HCT116 (cell line): ENCODE data around the gene TMC2.
A peak's percentile ranks its signal among the peaks of the same experiment; 100 is the strongest.

Source experiments
- CBX3 ChIP-seq: IDR thresholded peaks from 2 replicates; pipeline ENCODE4 v1.6.1; 2012; ENCODE audit warnings: low read depth
- CEBPB ChIP-seq: IDR thresholded peaks from 2 replicates; pipeline ENCODE4 v1.6.1; 2012; ENCODE audit warnings: low read depth
- CTCF ChIP-seq, 3 experiments: fragments of 200-600 bp in 1 of 3; sonication (generic) in 1 of 3; IDR thresholded peaks in 2 of 3; conservative IDR thresholded peaks in 1 of 3; 2 replicates each; pipeline ENCODE4 v1.5.1; 2012 to 2017; ENCODE audit warnings: low read depth in 2 of 3, low read length in 2 of 3, antibody characterized with exemption in 1 of 3, borderline replicate concordance in 1 of 3, control low read depth in 1 of 3, mild to moderate bottlenecking in 1 of 3, mixed read lengths in 1 of 3, mixed run types in 1 of 3, moderate library complexity in 1 of 3; ENCODE audit not compliant: insufficient read depth in 1 of 3
- EZH2 ChIP-seq: fragments of 200-600 bp; sonication (generic); IDR thresholded peaks from 2 replicates; pipeline ENCODE4 v1.6.1; 2017; ENCODE audit warnings: antibody characterized with exemption, mixed run types
- EZH2phosphoT487 ChIP-seq: fragments of 200-600 bp; IDR thresholded peaks from 2 replicates; pipeline ENCODE4 v1.6.1; 2018; ENCODE audit warnings: antibody characterized with exemption, borderline replicate concordance
- MAX ChIP-seq: IDR thresholded peaks from 2 replicates; pipeline ENCODE4 v1.6.1; 2012
- POLR2A ChIP-seq: IDR thresholded peaks from 2 replicates; pipeline ENCODE4 v1.7.0; 2011; ENCODE audit warnings: borderline replicate concordance; ENCODE audit not compliant: insufficient read depth, insufficient read length; ENCODE audit errors: extremely low read depth
- POLR2AphosphoS5 ChIP-seq: IDR thresholded peaks from 2 replicates; pipeline ENCODE4 v1.6.1; 2011; ENCODE audit warnings: mild to moderate bottlenecking, low read depth, low read length, moderate library complexity
- REST ChIP-seq: IDR thresholded peaks from 2 replicates; pipeline ENCODE4 v1.6.1; 2012; ENCODE audit warnings: low read depth
- SIN3A ChIP-seq: IDR thresholded peaks from 2 replicates; pipeline ENCODE4 v1.6.1; 2012; ENCODE audit warnings: low read depth
- TCF7L2 ChIP-seq: IDR thresholded peaks from 2 replicates; pipeline ENCODE4 v1.7.0; 2011; ENCODE audit warnings: borderline replicate concordance, inconsistent platforms; ENCODE audit not compliant: insufficient read depth, insufficient read length; ENCODE audit errors: extremely low read depth
- YY1 ChIP-seq: IDR thresholded peaks from 2 replicates; pipeline ENCODE4 v1.6.1; 2011; ENCODE audit warnings: low read length, low read depth, moderate library complexity, mild to moderate bottlenecking; ENCODE audit not compliant: insufficient replicate concordance; ENCODE audit errors: extremely low read depth
- ZBTB33 ChIP-seq: IDR thresholded peaks from 2 replicates; pipeline ENCODE4 v1.6.1; 2011; ENCODE audit warnings: mild to moderate bottlenecking, low read length, moderate library complexity; ENCODE audit not compliant: insufficient replicate concordance; ENCODE audit errors: extremely low read depth
- ZNF274 ChIP-seq: fragments of 200-500 bp; sonication (Bioruptor generic); IDR thresholded peaks from 2 replicates; pipeline ENCODE4 v1.6.1; 2014; ENCODE audit warnings: mild to moderate bottlenecking, low read depth, low read length, inconsistent platforms

GRCh38 chr20:2658414-2659354 is 122.3 kb downstream of the TMC2 start:
- TF ChIP-seq POLR2A: no peak
- no peak for TF ChIP-seq CTCF (IDR thresholded peaks at IDR 0.05 in 2 of 3, conservative IDR thresholded peaks at IDR 0.05 in 1 of 3; ENCODE audit: borderline replicate concordance in 1 of 3, insufficient read depth in 1 of 3, low read depth in 2 of 3, low read length in 2 of 3)
- no peak for TF ChIP-seq CEBPB
- no peak for TF ChIP-seq MAX
- no peak for TF ChIP-seq YY1
- TF ChIP-seq TCF7L2: no peak
- no peak for TF ChIP-seq ZNF274
- TF ChIP-seq REST: no peak
- no peak for TF ChIP-seq ZBTB33
- TF ChIP-seq EZH2: no peak
- no peak for TF ChIP-seq EZH2phosphoT487
- 0 out of 2 replicates have a peak, but pooled peaks have one; percentile 28 for TF ChIP-seq POLR2AphosphoS5
- TF ChIP-seq SIN3A: no peak
- no peak for TF ChIP-seq CBX3
